ENCODE measurements around the gene HAUS5.

DNA sequence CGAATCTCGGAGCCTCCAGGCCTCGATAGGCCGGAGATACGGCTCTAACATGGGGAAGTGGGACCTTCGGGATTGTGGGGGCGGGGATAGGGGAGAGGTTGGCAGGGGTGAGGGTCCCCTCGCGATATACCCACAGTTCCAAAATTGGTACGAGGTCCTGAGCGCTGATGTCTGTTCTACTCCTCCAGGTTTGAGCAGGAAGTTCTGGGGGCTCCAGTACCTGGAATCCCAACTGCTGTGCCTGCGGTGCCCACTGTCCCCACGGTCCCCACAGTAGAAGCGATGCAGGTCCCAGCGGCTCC lies 16.7 kb downstream of the HAUS5 start:
- TF ChIP-seq POLR2AphosphoS5 (IDR thresholded peaks at IDR 0.05) (no peak), EZH2 (IDR thresholded peaks at IDR 0.05; ENCODE audit: borderline replicate concordance, insufficient read depth, low read length, poor library complexity, severe bottlenecking) (no peak), TAF1 (IDR thresholded peaks at IDR 0.05; ENCODE audit: low read depth) (no peak)
- TF ChIP-seq, protein P1, sequence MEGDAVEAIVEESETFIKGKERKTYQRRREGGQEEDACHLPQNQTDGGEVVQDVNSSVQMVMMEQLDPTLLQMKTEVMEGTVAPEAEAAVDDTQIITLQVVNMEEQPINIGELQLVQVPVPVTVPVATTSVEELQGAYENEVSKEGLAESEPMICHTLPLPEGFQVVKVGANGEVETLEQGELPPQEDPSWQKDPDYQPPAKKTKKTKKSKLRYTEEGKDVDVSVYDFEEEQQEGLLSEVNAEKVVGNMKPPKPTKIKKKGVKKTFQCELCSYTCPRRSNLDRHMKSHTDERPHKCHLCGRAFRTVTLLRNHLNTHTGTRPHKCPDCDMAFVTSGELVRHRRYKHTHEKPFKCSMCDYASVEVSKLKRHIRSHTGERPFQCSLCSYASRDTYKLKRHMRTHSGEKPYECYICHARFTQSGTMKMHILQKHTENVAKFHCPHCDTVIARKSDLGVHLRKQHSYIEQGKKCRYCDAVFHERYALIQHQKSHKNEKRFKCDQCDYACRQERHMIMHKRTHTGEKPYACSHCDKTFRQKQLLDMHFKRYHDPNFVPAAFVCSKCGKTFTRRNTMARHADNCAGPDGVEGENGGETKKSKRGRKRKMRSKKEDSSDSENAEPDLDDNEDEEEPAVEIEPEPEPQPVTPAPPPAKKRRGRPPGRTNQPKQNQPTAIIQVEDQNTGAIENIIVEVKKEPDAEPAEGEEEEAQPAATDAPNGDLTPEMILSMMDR (IDR thresholded peaks at IDR 0.05; ENCODE audit: poor library complexity, severe bottlenecking) = no peak
